Measurements from ENCODE around the gene CENPL.
"Not testable (repeated sequence)": the region's sequence is repeated elsewhere in the genome, so short reads cannot be mapped to it uniquely, and the experiment has no call there.

Gene CENPL

GRCh38 chr1:173856903-173857302, 32.2 kb upstream of the CENPL start:
- DNase-seq = no peak

GRCh38 chr1:173856014-173856413, 31.3 kb upstream of the CENPL start:
- DNase-seq = no peak

GRCh38 chr1:173853074-173853473, 28.4 kb upstream of the CENPL start:
- no peak for DNase-seq

GRCh38 chr1:173852105-173852504, 27.4 kb upstream of the CENPL start:
- no peak for DNase-seq

GRCh38 chr1:173832748-173833147, 8.1 kb upstream of the CENPL start:
- no peak for DNase-seq

- no peak for DNase-seq
Measured at GRCh38 chr1:173827611-173828010, 2.9 kb upstream of the CENPL start.

GRCh38 chr1:173823781-173824314, 835 bp downstream of the CENPL start:
- no peak for DNase-seq

- no peak for DNase-seq
Measured at GRCh38 chr1:173821680-173822079, 3.0 kb downstream of the CENPL start.

- no peak for DNase-seq
Measured at GRCh38 chr1:173818459-173818858, 6.2 kb downstream of the CENPL start.

- DNase-seq = not testable (repeated sequence)
Measured at GRCh38 chr1:173813654-173814053, 11.0 kb downstream of the CENPL start.

GRCh38 chr1:173802961-173803360, 21.7 kb downstream of the CENPL start:
- no peak for DNase-seq

- not testable (repeated sequence) for DNase-seq
Measured at GRCh38 chr1:173799995-173800394, 24.7 kb downstream of the CENPL start.

GRCh38 chr1:173798078-173798477, 26.6 kb downstream of the CENPL start:
- DNase-seq = no peak

GRCh38 chr1:173789841-173790240, 34.8 kb downstream of the CENPL start:
- no peak for DNase-seq

GRCh38 chr1:173784997-173785396, 39.7 kb downstream of the CENPL start:
- DNase-seq = no peak

- no peak for DNase-seq
Measured at GRCh38 chr1:173779936-173780335, 44.7 kb downstream of the CENPL start.

GRCh38 chr1:173775578-173776226, 49.0 kb downstream of the CENPL start:
- no peak for DNase-seq

GRCh38 chr1:173771560-173771959, 53.1 kb downstream of the CENPL start:
- no peak for DNase-seq

- DNase-seq = not testable (repeated sequence)
Measured at GRCh38 chr1:173770330-173770729, 54.4 kb downstream of the CENPL start.

- no peak for DNase-seq
Measured at GRCh38 chr1:173768827-173769226, 55.9 kb downstream of the CENPL start.

- no peak for DNase-seq
Measured at GRCh38 chr1:173768206-173768605, 56.5 kb downstream of the CENPL start.

GRCh38 chr1:173764331-173764730, 60.4 kb downstream of the CENPL start:
- DNase-seq = not testable (repeated sequence)

GRCh38 chr1:173758980-173759379, 65.7 kb downstream of the CENPL start:
- no peak for DNase-seq

GRCh38 chr1:173758110-173758509, 66.6 kb downstream of the CENPL start:
- no peak for DNase-seq

GRCh38 chr1:173757666-173758065, 67.0 kb downstream of the CENPL start:
- no peak for DNase-seq
